ENCODE measurements around the gene CA14.
"Not testable (repeated sequence)": the region's sequence is repeated elsewhere in the genome, so short reads cannot be mapped to it uniquely, and the experiment has no call there.

CA14 gene

GRCh38 chr1:150281758-150282557, 24.4 kb downstream of the CA14 start, which contains the start of gene CIART:
Gene CIART (plus strand): TSS chr1:150282554. CDS start chr1:150283268, 714 bp downstream.
- DNase-seq, result peak; percentile 77

DNA sequence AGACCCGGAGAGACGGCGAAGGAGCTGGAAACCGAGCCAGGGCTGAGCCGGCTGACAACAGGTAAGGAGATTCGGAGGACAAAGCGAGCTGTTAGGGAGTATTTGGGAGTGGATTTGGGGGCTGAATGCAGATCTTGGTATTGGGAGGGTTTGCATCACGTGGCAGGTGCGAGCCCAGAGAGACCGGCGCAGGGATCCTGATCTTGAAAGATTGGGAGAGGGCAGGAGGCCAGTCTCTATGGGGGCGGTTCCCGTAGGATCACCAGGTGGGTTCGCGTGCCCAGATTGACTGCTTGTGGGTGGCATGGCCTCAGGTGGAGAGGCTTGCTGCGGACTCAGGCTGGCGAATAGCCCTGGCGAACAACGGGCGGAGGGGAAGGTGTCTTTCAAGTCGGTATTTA, 25.0 kb downstream of the CA14 start:
- DNase-seq, result no peak

GRCh38 chr1:150283260-150283659, 25.7 kb downstream of the CA14 start:
- DNase-seq, result no peak

DNA sequence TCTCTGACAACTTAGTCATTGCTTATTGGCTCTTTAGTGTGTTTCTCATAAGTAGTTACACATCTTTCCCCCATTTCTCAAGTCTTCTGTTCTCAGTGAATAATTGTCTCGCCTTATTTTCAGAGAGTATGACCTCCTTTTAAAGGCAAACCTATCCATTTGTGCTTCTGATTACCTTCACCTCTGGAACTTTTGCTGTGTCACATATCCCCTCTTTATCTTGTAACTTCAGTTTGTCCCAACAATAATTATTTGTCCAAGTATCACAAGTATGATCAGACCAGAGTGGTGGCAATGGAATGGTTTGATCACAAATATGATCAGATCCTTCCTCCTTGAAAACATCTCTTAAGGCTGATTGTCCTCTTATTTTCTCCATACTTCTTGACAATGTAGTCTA, 30.8 kb downstream of the CA14 start:
- no peak for DNase-seq

- DNase-seq, result no peak
These were observed 31.2 kb downstream of the CA14 start for GRCh38 chr1:150288822-150289221.

DNA sequence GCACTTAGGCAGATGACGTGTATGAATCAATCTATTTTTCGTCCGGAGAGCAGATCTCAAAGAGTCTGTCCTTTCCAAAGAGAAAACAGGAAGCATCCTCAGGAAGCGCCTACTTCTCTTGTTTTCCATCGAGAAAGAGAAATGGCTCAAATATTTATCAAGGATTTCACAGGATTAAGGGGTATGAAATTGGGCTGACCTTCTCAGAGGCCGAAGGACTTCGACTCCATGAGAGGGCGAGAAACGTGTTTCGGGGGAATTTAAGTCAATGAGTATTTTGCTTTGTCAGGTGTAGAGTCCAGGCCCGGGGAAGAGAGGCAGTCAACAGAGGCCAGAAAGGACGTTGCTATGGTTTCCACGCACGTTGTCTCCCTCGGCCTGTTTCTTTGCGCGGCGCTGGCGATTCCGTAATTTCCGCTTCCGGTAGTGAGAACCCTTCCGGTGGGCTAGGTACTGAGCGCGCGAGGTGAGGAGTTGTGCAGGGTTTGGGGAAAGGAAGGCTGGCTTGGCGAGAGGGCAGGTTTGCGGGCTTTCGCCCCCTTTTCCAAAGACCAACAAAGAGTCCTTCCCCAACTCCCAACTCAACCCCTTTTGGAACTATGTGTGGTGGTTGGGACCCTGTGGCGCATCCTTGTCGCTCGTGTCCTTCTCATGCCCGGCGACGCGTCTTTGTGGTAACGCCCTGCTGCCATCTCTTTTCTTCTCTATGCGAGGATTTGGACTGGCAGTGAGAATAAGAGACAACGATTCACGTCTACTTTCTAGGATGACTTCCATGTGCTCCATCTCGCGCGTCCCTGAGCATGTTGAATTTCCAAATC, 36.1 kb downstream of the CA14 start, which contains the start of gene MRPS21:
Gene MRPS21 (plus strand): TSS at position 429 of the 821 bp plus-strand sequence. CDS start 506 bp downstream, outside the sequence.
- DNase-seq, result peak; percentile 75

GRCh38 chr1:150295476-150295875, 37.9 kb downstream of the CA14 start:
- no peak for DNase-seq

- DNase-seq, result no peak
These were observed 42.1 kb downstream of the CA14 start for GRCh38 chr1:150299716-150300115.

DNA sequence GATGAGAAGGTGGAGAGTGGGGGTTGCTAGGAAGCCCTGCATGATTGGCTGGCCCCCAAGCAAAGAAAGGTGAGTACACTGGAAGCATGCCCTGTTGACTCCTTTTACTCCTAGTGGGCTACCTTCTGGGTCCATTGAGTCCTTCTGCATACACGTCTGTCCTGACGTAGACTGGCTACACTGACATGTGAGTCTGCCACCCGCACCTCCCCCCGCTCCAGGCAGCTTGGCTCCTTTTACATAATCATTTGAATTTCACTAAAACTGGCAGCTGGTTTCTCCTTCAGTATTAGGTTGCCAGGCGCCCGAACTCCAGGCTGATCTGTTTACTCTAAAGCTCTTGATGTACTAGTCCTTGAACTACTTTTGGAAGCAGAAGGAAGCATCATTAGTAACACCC, 44.8 kb downstream of the CA14 start:
- no peak for DNase-seq

GRCh38 chr1:150302902-150303301, 45.3 kb downstream of the CA14 start:
- DNase-seq, result no peak

- not testable (repeated sequence) for DNase-seq
These were observed 51.0 kb downstream of the CA14 start for GRCh38 chr1:150308585-150308984.

GRCh38 chr1:150309758-150310508, 52.4 kb downstream of the CA14 start:
- no peak for DNase-seq

- no peak for DNase-seq
These were observed 54.2 kb downstream of the CA14 start for GRCh38 chr1:150311762-150312161.
